Mammary epithelial cell (primary cell): ENCODE measurements around the gene MARK1.

Source experiments
- EZH2 ChIP-seq: IDR thresholded peaks from 2 replicates; pipeline ENCODE4 v1.6.1; 2012; ENCODE audit warnings: low read length, inconsistent platforms, borderline replicate concordance
- TF ChIP-seq, protein P1 (sequence below), 2 donors: IDR thresholded peaks in 1 of 2; conservative IDR thresholded peaks in 1 of 2; 2 replicates each; pipeline ENCODE4 v1.5.1; 2011 to 2012; ENCODE audit warnings: inconsistent platforms in 2 of 2, low read length in 2 of 2, mild to moderate bottlenecking in 2 of 2, control low read depth in 1 of 2, low read depth in 1 of 2; ENCODE audit not compliant: insufficient read depth in 1 of 2; ENCODE audit errors: extremely low read depth in 1 of 2

DNA sequence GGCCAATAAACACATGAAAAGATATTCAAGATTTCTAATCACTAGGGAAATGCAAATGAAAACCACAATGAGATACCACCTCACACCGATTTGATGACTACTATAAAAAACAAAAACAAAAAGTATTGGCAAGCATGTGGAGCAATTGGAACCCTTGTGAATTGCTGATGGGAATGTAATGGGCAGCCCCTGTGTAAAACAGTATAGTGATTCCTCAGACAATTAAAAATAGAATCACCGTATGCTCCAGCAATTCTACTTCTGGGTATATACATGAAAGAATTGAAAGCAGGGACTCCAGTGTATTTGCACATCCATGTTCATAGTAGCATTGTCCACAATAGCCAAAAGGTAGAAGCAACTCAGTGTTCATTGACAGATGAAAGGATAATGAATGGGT is 149.3 kb downstream of the MARK1 start:
- TF ChIP-seq, protein P1, sequence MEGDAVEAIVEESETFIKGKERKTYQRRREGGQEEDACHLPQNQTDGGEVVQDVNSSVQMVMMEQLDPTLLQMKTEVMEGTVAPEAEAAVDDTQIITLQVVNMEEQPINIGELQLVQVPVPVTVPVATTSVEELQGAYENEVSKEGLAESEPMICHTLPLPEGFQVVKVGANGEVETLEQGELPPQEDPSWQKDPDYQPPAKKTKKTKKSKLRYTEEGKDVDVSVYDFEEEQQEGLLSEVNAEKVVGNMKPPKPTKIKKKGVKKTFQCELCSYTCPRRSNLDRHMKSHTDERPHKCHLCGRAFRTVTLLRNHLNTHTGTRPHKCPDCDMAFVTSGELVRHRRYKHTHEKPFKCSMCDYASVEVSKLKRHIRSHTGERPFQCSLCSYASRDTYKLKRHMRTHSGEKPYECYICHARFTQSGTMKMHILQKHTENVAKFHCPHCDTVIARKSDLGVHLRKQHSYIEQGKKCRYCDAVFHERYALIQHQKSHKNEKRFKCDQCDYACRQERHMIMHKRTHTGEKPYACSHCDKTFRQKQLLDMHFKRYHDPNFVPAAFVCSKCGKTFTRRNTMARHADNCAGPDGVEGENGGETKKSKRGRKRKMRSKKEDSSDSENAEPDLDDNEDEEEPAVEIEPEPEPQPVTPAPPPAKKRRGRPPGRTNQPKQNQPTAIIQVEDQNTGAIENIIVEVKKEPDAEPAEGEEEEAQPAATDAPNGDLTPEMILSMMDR (conservative IDR thresholded peaks at IDR 0.05 in 1 of 2, IDR thresholded peaks at IDR 0.05 in 1 of 2; ENCODE audit: extremely low read depth in 1 of 2, insufficient read depth in 1 of 2, low read depth in 1 of 2, low read length in 2 of 2) = no peak
- TF ChIP-seq EZH2 = no peak
